ENCODE data around the gene SLC24A4.

Gene SLC24A4

DNA sequence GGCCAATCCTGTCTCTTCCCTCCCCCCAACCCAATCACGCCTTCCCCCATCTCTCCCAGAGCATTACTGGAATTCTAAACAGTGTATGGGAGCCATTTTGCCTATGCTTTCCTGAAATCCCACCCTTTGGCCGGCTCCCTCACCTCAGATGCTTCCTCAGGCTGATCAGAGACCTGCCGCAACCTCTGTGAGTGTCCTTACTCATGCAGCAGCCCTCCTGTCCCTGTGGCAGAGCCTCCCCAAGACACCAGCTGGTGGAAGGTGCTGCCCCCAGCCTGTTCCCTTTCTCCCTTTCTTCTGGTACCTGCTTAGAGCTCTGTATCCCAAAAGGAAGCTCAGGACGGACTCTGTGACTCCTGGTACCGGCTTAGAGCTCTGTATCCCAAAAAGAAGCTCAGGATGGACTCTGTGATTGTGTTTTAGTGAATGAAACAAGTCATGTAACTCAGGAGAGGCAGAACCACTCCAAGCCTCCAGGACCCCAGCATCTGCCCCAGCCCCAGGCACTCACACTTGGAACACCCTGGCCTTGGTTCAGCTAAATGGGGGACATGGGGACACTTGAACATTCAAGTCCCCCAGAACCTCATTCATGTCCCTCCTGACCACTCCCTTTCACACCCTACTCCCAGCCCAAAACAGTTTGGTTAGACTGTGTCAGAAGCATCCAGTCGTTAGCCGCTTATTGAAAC lies 161.3 kb downstream of the SLC24A4 start:
- no peak for DNase-seq

DNA sequence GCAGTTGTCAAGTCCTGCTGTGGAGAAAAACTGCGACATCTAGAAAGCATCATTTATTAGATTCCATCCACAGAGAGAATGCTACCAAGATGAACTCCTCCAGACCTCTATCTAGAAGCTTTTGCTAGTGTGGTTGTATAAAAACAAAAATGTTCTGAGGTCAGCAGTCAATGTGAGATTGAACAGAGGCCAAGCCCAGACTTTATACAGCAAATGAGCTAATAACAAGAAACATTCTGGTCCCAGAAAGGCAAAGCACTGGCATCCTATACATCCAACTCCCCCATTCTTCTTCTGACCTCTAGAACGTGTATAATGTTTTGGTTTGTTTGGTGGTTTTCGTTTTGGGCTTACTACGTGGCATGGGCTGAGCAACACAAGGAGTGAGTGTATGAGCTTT lies 163.9 kb downstream of the SLC24A4 start:
- DNase-seq, result no peak

DNA sequence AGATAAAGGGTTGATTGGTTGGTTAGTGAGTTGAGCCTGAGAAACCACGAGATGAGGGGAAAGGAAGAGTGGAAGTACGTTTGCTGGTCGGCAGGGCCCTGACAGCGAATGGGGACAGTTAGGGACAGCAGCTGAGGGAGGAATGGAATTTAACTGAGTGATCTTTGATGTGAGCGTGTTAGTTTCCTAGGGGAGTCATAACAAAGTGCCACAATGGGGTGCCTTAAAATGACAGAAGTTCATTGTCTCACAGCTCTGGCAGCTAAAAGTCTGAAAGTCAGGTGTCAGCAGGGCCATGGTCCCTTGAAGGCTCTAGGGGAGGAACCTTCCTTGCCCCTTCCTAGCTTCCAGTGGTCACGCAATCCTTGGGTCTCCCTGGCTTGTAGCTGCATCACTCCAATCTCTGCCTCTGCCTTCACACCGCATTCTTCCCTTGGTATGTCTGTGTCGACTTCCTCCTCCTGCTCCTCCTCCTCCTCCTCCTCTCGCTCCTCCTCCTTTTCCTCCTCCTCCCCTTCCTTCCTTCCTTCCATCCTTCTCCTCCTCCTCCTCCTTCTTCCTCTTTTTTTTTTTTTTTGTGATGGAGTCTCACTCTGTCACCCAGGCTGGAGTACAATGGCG lies 164.7 kb downstream of the SLC24A4 start:
- no peak for DNase-seq

DNA sequence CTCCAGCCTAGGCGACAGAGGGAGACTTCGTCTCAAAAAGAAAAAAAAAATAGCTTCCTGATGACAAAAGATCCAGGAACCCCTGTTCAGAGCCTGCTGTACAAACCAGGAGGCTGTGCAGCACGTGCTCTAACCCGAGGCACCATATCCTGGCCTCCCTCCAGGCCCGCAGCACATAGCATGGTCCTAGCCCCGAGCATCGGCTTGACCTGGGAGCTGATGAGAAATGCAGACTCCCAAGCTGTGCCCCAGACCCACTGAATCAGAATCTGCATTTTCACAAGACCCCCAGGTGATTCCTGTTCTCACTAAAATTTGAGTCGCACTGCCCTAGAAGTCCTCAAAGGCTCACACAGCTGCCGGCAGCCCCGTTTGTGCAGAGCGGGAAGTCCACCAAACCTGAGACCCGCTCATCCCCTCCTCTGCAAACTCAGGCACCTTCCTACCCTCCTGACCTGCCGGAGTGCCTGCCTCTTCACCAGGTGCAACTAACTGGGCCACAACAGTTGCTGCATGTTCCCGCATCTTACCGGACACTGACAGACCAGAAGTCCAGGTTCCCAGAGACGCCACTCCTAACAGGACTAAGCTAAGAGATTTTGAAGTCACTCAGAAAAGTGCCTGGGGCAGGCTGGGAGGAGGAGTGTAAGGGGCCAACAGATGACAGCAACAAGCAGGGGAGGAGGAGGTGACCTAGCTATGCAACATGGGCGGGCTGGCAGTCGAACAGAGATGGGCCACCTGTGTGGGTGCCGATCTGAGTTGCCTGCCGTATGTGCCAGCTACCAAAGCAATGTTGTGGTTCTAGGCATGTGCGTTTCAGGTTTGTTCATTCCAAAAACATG lies 166.7 kb downstream of the SLC24A4 start:
- DNase-seq, result no peak

DNA sequence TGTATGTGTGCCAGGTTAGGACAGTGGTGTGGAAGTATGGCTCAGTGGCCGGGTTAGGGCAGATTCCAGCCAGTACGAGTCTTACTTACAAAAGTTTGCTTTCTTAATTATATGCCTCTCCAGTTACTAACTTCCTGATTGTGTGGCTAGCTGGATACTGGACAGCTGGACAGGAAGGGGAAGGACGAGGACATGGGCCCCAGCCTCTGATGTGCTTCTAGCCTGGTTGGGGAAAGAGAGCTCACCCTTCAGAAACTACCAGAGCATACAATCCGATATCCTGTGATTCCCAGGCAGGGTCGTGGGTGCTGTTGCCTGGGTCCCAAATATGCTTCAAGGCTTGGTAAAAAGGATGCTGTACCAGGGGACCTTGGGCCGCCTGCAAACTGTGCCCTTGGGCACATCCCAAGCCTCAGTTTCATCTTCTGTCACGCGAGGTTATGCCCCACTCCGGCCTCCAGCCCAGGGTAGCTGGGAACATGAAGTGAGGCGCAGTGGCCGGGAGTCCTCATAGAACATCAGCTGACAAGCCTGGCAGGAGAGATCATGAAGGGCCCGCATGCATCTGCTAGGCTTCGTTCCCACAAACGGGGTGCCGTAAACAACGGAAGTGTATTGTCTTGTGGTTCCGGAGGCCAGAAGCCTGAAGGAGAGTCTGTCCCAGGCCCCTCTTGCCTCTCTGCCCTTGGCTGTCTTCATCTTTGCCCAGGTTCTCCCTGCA lies 167.4 kb downstream of the SLC24A4 start:
- no peak for DNase-seq

DNA sequence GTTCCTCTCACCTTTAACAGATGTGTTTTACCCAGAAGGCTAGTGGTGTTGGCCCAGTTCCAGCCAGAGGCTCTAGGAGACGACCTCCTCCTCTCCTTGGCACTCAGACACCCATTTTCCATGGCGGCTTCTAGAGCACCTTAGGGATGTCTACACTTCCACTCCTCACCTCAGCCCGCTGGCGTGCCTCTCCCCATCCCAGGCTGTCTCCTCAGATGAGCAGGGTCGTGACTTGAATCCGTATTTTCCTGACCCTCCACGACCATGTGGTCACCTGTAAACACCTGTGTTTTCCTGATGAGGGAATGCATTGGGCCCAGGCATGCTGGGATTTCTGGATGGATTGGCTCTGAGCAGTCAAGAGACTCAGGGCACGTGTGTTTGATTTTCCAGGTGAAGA lies 168.8 kb downstream of the SLC24A4 start:
- DNase-seq, result no peak

DNA sequence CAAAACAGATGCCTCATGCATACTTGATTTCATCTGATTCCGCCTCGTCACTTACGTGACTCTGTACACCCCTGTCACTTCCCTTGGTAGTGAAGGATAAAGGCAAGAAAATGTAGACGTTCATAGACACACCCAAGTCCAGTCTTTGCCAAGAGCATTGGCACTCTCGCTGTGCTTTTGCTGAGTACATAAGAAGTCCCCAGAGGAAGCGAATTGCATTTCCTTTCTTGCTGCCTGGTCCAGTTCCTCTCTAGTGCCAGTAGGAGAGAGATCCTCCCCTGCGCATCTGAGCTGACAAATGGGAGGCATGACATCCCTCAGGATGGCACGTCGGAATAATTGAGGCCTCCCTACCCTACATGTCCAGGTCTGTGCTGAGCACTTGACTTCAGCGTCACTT lies 169.3 kb downstream of the SLC24A4 start:
- no peak for DNase-seq

DNA sequence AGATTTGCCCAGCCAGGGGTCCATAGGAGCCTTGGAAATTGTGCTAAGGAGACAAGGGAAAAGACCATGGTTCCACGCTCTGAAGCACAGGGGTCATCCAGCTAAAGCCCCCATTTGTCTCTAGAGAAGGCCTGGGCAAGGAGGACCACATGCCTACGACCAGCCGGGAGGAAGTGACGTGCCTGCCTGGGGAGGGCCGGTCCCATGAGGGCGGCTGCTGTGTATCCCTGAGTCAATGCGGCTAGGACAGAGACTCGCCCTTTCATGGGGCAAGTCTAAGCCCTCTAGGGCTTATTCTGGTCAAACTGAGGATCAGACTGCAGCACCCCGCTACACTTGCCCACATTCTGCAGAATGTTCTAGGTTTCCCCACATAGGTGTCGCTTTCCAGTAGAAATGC lies 170.1 kb downstream of the SLC24A4 start:
- DNase-seq, result no peak

DNA sequence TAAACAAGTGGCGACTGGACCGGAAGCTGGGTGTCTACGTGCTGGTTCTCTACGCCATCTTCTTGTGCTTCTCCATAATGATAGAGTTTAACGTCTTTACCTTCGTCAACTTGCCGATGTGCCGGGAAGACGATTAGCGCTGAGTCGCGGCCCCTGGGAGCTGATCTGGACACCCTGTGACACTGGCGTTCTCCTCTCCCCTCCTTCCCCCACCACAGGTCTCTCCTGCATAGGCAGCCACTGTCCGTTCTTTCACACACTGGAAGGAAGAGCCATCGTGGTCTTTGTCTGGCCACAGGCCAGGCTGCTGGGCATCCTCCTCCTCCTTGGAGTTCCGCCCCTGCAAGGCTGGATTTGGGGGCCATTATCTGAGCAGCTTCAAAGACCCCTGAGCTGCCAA lies 170.5 kb downstream of the SLC24A4 start:
- no peak for DNase-seq

DNA sequence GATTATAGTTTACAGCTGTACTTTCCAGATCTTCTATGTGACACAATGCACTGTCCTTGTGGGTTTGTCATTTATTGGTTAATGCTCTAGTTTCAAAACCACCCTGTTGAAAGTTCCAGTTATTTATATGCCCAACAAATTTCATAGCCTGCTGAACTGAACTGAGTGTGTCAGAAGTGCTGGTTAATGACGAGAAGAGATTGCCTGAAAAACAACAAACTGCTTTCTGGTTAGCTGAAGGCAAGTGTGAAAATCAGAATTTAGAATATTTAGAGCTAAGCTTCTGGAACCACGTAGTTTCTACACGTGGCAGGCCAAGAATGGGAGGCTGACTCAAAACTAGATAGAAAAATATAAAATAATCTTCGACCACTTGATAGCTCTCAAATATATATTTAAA lies 171.5 kb downstream of the SLC24A4 start:
- DNase-seq, result no peak

DNA sequence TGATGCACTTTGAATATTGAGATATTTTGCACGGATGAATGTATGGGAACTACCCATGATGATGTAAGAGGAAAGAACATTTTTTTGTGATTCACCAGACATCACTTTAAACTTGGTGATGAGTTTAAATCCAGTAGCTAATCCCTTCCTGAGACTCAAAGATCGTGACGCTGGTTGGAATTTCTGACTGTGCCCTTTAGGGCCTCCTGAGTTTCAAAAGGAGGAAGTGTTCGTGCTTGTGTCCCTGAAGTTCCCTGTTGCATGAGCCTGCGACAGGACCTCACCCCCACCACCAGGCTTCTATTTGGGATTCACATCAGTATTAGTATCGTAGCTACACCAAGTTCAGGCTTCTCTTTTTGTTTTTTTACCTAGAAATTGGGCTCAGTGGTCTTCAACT lies 172.1 kb downstream of the SLC24A4 start:
- DNase-seq, result no peak

DNA sequence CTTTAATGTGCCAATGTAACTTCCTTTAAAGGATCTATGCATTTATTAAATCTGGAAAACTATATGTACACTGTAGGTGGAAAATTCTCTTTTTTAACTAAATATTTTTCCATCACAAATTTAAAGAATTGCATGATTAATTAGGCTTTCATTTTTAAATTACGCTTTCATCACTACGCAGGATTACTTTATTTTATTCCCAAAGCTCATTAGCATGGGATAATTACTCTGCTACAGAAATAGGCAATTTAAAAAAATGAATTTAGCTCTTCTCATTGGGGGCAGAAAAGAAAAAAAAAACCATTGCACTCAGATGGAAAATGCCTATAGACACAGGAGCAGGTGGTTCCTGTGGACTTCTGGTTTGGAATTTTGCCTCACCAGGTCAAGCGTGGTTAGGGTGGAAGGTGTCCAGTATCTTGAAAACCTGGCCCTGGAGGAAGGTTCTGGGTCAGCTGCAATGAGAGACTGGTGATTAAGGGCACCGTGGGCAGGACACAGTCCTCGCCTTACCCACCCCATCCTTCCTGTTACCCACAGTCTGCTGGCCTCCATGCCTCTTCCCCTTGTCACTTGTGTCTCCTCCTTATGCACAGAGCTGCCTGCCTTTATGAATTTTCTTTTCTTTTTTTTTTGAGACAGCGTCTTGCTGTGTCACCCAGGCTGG lies 173.4 kb downstream of the SLC24A4 start:
- DNase-seq, result no peak

DNA sequence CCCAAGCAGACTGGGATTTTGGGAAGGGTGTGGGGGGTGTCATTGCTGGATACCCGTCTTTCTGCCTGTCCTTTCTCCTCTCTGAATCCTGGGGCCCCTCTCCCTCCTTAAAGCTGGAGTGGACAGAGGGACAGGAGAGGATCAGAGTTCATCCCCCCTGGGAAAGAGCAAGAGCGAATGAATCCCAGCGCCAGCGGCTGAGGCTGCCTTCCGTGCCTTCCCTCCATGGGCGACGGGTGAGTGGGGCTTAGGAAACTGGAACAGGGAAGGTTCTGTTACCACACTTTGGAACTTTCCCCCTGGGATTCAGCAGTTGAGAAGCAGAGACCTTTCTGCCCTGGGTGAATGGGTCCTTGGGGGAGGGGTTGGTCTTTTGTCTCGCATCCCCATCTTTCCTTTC lies 174.4 kb downstream of the SLC24A4 start:
- DNase-seq, result no peak

DNA sequence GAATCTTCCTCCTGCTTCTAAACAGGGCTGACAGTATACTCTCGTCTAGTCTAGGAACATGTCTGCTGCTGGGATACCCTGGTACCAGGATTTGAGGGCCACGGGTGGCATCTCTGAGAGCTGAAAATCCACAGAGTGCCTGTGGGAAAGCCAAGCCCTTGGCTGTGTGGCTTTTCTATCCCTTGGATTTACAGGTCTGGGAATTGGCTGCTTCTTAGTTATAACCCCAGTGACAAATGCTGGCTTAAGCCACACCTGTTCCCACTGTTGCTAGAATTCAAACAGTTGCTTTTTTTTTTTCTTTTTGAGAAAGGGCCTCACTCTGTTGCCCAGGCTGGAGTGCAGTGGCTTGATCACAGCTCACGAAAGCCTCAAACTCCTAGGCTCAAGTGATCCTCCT lies 176.3 kb downstream of the SLC24A4 start:
- no peak for DNase-seq

DNA sequence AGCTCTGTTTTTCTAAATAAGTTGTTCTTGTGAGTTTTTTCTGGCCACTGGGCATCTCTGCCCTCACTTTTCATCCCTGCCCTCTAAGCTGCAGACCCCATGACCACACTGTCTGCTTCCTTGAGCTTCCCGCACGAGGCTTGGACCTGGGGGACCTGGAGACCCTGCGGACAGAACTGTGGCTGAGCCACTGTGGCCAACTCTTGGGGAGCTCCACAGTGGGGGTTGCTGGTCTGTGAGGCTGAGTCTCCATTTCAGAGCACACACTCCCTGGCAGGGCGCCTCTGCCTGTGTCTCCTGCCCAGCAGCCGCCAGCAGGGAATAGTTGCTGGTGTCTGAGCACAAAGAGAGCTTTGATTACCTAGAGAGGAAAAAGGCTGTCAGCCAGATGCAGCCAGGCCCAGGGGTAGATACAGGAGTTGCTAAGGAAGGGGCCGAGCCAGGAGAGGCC lies 177.6 kb downstream of the SLC24A4 start:
- no peak for DNase-seq

DNA sequence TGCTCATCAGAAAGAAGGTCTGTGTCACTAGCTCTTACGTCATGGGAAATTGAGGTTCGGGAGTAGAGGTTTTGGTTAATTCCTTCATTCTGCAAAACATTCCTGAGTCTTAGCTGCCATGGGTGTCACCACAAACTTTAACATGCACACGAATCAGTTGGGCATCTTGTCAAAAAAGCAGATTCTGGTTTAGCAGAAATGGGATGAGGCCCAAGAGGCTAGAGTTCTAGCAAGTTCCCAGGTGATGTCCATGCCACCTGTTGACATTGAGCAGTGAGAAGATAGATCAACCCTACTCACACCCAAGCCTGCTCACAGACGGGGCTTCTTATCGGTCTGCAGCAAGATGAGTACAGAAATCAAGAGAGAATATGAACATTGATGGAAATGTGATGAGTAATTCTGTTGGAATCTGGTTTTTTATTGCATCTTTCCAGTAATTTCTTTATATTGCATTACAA lies 179.0 kb downstream of the SLC24A4 start:
- DNase-seq, result no peak

DNA sequence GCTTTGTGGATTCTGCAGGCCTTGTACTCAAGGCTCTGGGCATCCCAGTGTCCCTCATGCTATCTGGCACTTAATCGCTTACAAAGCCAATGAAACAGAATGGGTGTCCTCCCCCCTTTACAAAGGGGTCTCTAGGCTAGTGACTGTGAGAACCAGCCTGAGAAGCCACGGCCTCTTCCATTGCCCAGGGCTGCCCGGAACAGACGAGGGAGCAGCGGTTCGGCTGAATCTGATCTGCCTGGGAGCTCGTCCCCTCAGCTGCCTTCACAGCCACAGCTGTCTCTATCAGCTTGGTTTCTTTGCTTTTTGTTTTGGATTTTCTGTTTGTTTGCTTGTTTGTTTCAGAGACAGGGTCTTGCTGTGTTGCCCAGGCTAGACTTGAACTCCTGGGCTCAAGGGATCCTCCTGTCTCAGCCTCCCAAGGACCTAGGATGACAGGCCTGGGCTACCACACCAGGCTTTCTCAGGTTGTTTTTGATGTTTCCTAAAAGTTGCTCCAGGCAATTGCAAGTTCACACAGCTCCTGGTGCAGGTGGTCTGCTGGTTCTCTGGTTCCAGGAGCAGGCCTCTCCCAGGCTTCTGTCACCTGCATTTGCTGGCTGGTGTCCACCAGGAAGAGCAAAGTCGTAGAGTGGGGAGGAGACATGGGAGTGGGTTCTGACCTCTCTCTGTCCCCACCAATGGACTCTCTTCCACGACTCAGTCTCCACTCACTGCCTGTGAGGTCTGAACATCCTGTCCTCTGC lies 179.7 kb downstream of the SLC24A4 start:
- DNase-seq, result no peak

DNA sequence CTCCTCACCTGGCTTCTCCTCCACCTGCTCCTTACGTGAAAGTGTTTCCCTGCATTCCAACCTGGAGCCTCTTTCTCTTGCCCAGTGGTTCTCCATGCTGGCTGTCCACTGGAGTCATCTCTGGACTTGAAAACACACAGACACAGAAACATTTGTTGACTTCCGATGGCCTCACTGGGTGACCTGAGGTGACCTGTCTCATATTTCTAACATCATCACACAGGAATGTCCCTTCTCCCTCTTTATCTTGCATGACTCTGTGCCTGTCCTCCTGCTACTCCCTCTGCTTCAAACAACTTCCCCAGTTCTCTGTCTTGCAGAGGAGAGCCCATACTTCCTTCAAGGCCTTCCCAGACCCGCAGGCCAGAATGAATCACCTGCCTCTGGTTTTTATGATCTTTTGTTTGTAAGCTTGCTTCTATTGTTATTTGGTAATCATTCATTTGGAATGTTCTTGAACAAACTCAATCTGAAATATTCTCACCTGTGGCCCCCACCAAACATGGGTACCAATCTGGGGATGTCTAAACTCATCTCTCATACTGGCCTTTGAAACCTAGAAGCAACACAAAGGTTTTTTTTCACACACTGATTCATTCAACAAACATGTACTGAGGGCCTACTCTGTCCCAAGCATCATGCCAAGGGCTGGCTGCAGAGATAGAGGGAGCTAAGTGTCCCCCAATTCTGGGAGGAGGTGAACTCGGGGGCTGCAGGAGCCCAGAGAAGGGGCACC lies 181.0 kb downstream of the SLC24A4 start:
- no peak for DNase-seq

DNA sequence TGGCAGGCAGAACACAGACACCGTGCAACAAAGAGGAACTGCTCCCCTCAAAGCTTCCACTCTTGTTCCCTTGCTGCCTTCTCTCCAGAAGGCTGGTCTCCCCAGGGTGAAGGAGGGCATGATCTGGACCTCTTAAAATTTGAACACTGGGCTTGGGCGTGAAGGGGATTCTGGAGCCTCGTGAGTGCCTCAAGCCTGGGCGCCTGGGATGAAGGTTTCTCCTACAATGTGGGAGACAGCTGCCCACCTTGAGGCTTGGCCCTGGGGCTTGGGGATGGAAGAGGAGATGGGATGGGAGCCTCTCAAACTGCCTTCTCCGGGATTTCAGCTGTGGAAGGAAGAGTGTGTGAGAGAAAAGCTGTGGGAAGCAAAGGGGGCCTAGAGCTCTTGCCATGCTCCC lies 182.9 kb downstream of the SLC24A4 start:
- DNase-seq, result no peak

DNA sequence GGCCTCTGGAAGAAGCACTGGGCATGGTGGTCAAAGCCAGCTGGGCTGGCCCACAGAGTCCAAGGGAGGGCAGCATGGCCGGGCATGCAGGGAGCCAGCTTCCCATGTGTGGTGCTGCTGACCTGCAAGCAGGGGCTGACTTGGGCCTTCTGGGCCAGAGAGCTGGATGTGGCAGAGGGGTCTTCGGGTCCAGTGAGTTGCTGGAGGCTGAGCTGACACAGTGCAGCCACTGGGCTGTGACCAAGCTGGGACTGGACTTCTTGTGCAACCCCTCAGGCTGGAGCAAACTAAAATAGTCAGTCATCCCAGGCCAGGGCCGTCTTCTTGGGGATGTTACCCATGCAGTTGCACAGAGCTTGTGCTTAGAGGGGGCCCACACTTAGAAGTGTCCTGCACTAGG lies 183.3 kb downstream of the SLC24A4 start:
- DNase-seq, result no peak

DNA sequence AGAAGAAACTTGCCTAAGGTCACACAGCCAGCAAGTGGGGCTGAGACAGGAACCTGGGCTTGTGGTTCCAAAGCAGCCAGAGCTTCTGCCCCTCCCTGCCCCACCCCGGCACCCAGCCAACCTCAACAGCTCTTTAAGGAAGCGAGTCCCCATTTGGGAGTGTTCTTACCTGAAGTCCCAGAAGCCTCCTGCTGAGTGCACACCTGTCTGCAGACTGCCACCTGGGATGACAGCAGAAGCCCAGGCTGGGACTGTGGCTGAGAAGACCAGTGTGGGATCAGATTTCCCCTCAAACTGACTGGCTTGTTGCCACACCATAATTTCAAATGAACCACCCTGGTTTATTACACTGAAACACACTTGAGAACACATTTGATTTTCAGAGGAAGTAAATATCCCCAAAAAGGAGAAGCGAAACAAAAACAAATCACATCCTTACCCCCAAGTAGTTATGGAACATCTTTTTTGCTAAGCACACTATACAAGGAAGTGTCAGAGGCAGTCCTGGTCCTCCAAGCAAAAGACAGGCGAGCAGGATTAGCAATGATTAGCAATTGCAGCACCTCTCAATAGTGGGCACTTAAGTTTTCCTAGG lies 184.3 kb downstream of the SLC24A4 start:
- peak; percentile 19 for DNase-seq

All from CD4-positive, alpha-beta T cell treated with Interleukin-12 subunit alpha and Interleukin-12 subunit beta, for 1 hour (primary cell).